K562 (cell line): ENCODE data around the gene FBXW8.

Source experiments
- EP300 ChIP-seq: IDR thresholded peaks from 2 replicates; pipeline ENCODE4 v1.6.1; 2012; ENCODE audit warnings: low read length, improper control_type of control experiment
- ETV1 ChIP-seq: fragments of 450-650 bp; conservative IDR thresholded peaks from 2 replicates; pipeline ENCODE4 v1.6.1; 2016; ENCODE audit warnings: missing genetic modification characterization, control low read depth, low read depth, missing compliant biosample characterization
- HCFC1 ChIP-seq: IDR thresholded peaks from 2 replicates; pipeline ENCODE4 v1.6.1; 2012; ENCODE audit warnings: low read depth, low read length, improper control_type of control experiment
- KHSRP ChIP-seq: fragments of 450-650 bp; IDR thresholded peaks from 2 replicates; pipeline ENCODE4 v1.6.1; 2017
- MYBL2 ChIP-seq, 2 experiments: fragments of 450-650 bp in 1 of 2; sonication (generic) in 1 of 2; formaldehyde crosslinking in 1 of 2; IDR thresholded peaks; 2 replicates each; pipeline versions ENCODE4 v1.6.1 to v1.8.1; 2017 to 2022; ENCODE audit warnings: borderline replicate concordance in 1 of 2, inconsistent platforms in 1 of 2, low read depth in 1 of 2, mild to moderate bottlenecking in 1 of 2, missing genetic modification reagents in 1 of 2, moderate library complexity in 1 of 2
- MYNN ChIP-seq, 2 experiments: sonication (generic); formaldehyde crosslinking in 1 of 2; IDR thresholded peaks; 2 replicates each; pipeline versions ENCODE4 v1.5.0 to v1.6.1; 2016 to 2020; ENCODE audit warnings: antibody characterized with exemption in 1 of 2, missing genetic modification reagents in 1 of 2
- NBN ChIP-seq: fragments of 450-650 bp; IDR thresholded peaks from 2 replicates; pipeline ENCODE4 v1.6.1; 2016; ENCODE audit warnings: low read depth, mild to moderate bottlenecking
- POLR2A ChIP-seq: fragments of 450-650 bp; conservative IDR thresholded peaks from 2 replicates; pipeline ENCODE4 v1.6.1; 2016
- RB1 ChIP-seq: fragments of 450-650 bp; IDR thresholded peaks from 2 replicates; pipeline ENCODE4 v1.6.1; 2017; ENCODE audit warnings: low read depth, mild to moderate bottlenecking
- RUNX1 ChIP-seq: sonication (generic); IDR thresholded peaks from 2 replicates; pipeline ENCODE4 v1.6.1; 2016; ENCODE audit warnings: antibody characterized with exemption, low read depth
- SIX5 ChIP-seq, 2 experiments: IDR thresholded peaks; 2 replicates each; pipeline ENCODE4 v1.6.1; 2011; ENCODE audit warnings: low read length in 2 of 2, borderline replicate concordance in 1 of 2, low read depth in 1 of 2, mild to moderate bottlenecking in 1 of 2, moderate library complexity in 1 of 2; ENCODE audit not compliant: insufficient read depth in 1 of 2
- ZNF76 ChIP-seq: fragments of 250-450 bp; sonication (Bioruptor Pico); IDR thresholded peaks from 2 replicates; pipeline ENCODE4 v1.4.0; 2020; ENCODE audit warnings: mild to moderate bottlenecking, moderate library complexity, borderline replicate concordance
- TF ChIP-seq, protein P1 (sequence below), 3 experiments: IDR thresholded peaks in 2 of 3; conservative IDR thresholded peaks in 1 of 3; 2 replicates each; pipeline ENCODE4 v1.5.1; 2011 to 2012; ENCODE audit warnings: low read length in 3 of 3, mild to moderate bottlenecking in 3 of 3, control low read depth in 2 of 3, improper control_type of control experiment in 1 of 3, inconsistent platforms in 1 of 3, low read depth in 1 of 3, mixed read lengths in 1 of 3, moderate library complexity in 1 of 3; ENCODE audit not compliant: insufficient read depth in 2 of 3

- TF ChIP-seq KHSRP (no peak), RUNX1 (no peak), MYNN (IDR thresholded peaks at IDR 0.05) (no peak), MYNN (CRISPR knock-in tag; IDR thresholded peaks at IDR 0.05) (no peak), ETV1 (no peak), SIX5 (IDR thresholded peaks at IDR 0.05; ENCODE audit: borderline replicate concordance in 1 of 2, insufficient read depth in 1 of 2, low read depth in 1 of 2, low read length in 2 of 2) (no peak), HCFC1 (no peak), RB1 (no peak), NBN (no peak), ZNF76 (CRISPR knock-in tag) (no peak), EP300 (no peak), MYBL2 (IDR thresholded peaks at IDR 0.05; ENCODE audit: low read depth) (no peak), MYBL2 (CRISPR knock-in tag; IDR thresholded peaks at IDR 0.05; ENCODE audit: borderline replicate concordance) (no peak), POLR2A (no peak)
- TF ChIP-seq, protein P1, sequence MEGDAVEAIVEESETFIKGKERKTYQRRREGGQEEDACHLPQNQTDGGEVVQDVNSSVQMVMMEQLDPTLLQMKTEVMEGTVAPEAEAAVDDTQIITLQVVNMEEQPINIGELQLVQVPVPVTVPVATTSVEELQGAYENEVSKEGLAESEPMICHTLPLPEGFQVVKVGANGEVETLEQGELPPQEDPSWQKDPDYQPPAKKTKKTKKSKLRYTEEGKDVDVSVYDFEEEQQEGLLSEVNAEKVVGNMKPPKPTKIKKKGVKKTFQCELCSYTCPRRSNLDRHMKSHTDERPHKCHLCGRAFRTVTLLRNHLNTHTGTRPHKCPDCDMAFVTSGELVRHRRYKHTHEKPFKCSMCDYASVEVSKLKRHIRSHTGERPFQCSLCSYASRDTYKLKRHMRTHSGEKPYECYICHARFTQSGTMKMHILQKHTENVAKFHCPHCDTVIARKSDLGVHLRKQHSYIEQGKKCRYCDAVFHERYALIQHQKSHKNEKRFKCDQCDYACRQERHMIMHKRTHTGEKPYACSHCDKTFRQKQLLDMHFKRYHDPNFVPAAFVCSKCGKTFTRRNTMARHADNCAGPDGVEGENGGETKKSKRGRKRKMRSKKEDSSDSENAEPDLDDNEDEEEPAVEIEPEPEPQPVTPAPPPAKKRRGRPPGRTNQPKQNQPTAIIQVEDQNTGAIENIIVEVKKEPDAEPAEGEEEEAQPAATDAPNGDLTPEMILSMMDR (IDR thresholded peaks at IDR 0.05 in 2 of 3, conservative IDR thresholded peaks at IDR 0.05 in 1 of 3; ENCODE audit: insufficient read depth in 2 of 3, low read depth in 1 of 3, low read length in 3 of 3): no peak
Measured at GRCh38 chr12:116898669-116899068, 12.1 kb upstream of the FBXW8 start.
